Measurements from ENCODE around the gene ZBTB17.

- TF ChIP-seq POLR2A (IDR thresholded peaks at IDR 0.05) = no peak
- no peak for TF ChIP-seq CTCF (IDR thresholded peaks at IDR 0.05)
Measured at GRCh38 chr1:15911141-15911540, 64.8 kb downstream of the ZBTB17 start.

Data from prostate gland (tissue), 2 donors.